ENCODE data around the gene VILL.
"Not testable (repeated sequence)": the region's sequence is repeated elsewhere in the genome, so short reads cannot be mapped to it uniquely, and the experiment has no call there.

VILL gene

DNA sequence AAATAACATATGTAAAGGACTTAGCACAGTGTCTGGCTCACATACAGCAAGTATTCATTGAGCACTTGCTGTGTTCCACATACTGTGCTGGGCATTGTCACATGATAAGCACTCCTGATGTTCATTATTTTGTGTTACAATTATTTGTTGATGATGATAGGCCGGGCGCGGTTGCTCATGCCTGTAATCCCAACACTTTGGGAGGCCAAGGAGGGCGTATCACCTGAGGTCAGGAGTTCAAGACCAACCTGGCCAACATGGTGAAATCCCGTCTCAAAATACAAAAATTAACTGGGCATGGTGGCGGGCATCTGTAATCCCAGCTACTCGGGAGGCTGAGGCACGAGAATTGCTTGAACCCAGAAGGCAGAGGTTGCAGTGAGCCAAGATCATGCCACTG lies 18.5 kb upstream of the VILL start:
- not testable (repeated sequence) for H3K27me3 Mint-ChIP-seq, ATAC-seq

GRCh38 chr3:37973246-37974054 lies 17.1 kb upstream of the VILL start:
- H3K9me3 Mint-ChIP-seq: no peaks in the 10 kb centered on the region
- peaks cover 6% of the 10 kb centered on the region for H3K4me1 Mint-ChIP-seq
- H3K27ac Mint-ChIP-seq: no peak overlapping the region
- H3K36me3 Mint-ChIP-seq (ENCODE audit: low read depth): no peaks in the 10 kb centered on the region
- ATAC-seq (no peak), DNase-seq (no peak)
- H3K27me3 Mint-ChIP-seq: no peaks in the 10 kb centered on the region
- H3K4me3 Mint-ChIP-seq: no peak overlapping the region

More for the DNA sequence above, 18.5 kb upstream of the VILL start:
- not testable (repeated sequence) for H3K36me3 Mint-ChIP-seq (ENCODE audit: low read depth); DNase-seq; H3K4me1 Mint-ChIP-seq; H3K27ac Mint-ChIP-seq; H3K4me3 Mint-ChIP-seq; H3K9me3 Mint-ChIP-seq

DNA sequence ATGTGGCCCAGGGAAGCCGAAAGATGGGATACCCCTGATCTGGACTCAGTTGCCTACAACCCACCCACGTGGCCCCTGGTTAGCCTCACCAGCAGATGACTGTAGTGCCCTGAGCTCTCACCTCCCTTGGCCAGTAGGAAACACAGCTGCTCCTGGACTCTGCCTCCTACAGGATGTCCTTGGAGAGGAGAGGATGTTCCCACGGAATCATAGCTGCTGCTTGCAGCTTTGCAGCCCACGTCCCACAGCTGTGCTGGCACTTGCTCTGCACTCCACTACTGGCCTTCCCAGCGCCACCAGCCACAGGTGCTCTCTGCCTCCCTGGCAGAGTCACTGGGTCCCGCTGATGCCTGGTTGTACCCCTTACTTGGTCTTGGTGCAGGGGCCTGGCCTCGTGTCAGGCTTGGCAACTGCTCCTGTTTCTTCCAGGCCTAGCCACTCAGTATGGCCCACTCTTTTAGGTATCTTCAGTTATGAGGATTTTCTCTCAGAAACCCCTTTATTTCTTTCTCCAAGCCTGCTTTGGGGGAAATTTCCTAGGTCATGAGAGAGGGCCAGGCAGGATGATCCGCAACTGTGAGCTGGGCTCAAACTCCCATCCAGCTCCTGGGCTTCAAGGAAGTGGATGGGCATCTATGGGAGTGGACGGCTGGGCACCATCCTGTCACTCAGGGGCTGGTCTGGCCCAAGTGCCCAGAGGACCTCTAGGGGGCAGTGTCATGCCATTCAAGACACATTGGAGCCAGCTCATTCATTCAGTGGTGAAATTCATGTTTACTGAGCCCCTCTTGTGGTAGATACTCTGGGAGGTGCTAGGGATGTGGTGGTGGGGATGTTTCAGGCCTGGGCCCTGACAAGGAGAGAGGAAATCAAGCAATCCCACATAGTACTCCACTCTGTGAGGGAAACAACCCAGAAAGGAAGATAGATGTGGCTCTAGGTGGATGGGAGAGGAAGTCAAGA lies 16.2 kb upstream of the VILL start:
- DNase-seq: peak; percentile 73
- Mint-ChIP-seq H3K4me3 (no peak overlapping the region), H3K36me3 (ENCODE audit: low read depth) (no peaks in the 10 kb centered on the region), H3K9me3 (no peaks in the 10 kb centered on the region), H3K27ac (no peak overlapping the region), H3K27me3 (no peaks in the 10 kb centered on the region), H3K4me1 (peaks cover 6% of the 10 kb centered on the region)
- peak; percentile 87 for ATAC-seq

- Mint-ChIP-seq H3K27ac (no peak overlapping the region), H3K27me3 (no peaks in the 10 kb centered on the region), H3K4me3 (no peak overlapping the region), H3K4me1 (peaks cover 3% of the 10 kb centered on the region), H3K36me3 (ENCODE audit: low read depth) (no peaks in the 10 kb centered on the region), H3K9me3 (no peaks in the 10 kb centered on the region)
- DNase-seq (no peak), ATAC-seq (no peak)
These were observed 10.8 kb upstream of the VILL start for GRCh38 chr3:37979541-37980461.

- H3K36me3 Mint-ChIP-seq (ENCODE audit: low read depth): no peaks in the 10 kb centered on the region
These were observed 9.9 kb upstream of the VILL start for GRCh38 chr3:37980462-37981347.

GRCh38 chr3:37981348-37981664 lies 9.3 kb upstream of the VILL start:
- Mint-ChIP-seq H3K27ac (no peak overlapping the region), H3K9me3 (no peaks in the 10 kb centered on the region), H3K4me1 (no peaks in the 10 kb centered on the region), H3K4me3 (no peak overlapping the region), H3K36me3 (ENCODE audit: low read depth) (no peaks in the 10 kb centered on the region), H3K27me3 (no peaks in the 10 kb centered on the region)
- ATAC-seq: no peak
- DNase-seq: no peak

More at GRCh38 chr3:37980462-37981347, 9.9 kb upstream of the VILL start:
- no peaks in the 10 kb centered on the region for H3K9me3 Mint-ChIP-seq
- H3K4me1 Mint-ChIP-seq: no peaks in the 10 kb centered on the region
- no peak for ATAC-seq
- DNase-seq: no peak
- H3K4me3 Mint-ChIP-seq: no peak overlapping the region
- no peaks in the 10 kb centered on the region for H3K27me3 Mint-ChIP-seq
- no peak overlapping the region for H3K27ac Mint-ChIP-seq

DNA sequence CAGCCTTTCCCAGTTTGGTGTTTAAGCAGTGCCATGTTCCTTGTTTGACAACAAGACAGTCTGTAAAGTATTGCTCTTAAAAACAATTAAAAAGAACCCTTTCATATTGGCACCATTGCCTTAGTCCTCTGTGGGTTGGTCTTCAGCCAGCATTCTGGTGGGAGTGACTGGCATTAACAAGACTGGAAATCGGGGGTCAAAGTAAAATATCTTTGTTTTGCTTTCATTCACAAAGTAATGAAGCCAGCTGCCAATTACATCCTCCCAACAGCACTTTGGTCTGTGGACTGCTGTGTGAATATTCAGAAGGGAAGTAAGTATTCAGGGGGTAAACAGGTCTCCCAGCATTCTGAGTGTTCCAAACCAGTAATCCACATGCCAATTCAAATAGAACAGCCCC lies 8.3 kb upstream of the VILL start:
- DNase-seq (no peak), ATAC-seq (no peak)
- no peaks in the 10 kb centered on the region for H3K9me3 Mint-ChIP-seq
- no peak overlapping the region for H3K4me3 Mint-ChIP-seq
- H3K4me1 Mint-ChIP-seq: no peaks in the 10 kb centered on the region
- no peaks in the 10 kb centered on the region for H3K36me3 Mint-ChIP-seq (ENCODE audit: low read depth)
- no peak overlapping the region for H3K27ac Mint-ChIP-seq
- H3K27me3 Mint-ChIP-seq: no peaks in the 10 kb centered on the region

DNA sequence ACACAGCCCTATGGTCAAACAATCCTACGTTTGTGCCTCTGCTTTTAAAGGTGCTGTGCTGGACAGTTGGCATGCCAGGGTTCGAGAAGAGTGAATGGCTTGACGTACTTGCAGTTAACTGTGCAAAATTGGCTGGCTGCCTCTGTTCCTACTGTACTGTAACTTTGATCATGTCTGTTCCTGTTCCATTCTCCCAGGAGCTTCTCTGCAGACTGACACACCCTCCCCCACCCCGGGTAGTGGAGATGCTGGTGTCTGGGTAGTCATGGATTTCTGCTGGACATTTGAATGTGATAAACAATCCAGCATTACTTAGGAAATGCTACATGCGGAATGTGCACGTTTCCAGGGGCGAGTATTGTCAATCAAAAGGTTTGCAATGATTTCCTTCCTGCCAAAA lies 6.5 kb upstream of the VILL start:
- DNase-seq: no peak
- ATAC-seq: no peak
- Mint-ChIP-seq H3K4me3 (no peak overlapping the region), H3K27ac (no peak overlapping the region), H3K36me3 (ENCODE audit: low read depth) (no peaks in the 10 kb centered on the region), H3K4me1 (no peaks in the 10 kb centered on the region), H3K9me3 (no peaks in the 10 kb centered on the region), H3K27me3 (no peaks in the 10 kb centered on the region)

DNA sequence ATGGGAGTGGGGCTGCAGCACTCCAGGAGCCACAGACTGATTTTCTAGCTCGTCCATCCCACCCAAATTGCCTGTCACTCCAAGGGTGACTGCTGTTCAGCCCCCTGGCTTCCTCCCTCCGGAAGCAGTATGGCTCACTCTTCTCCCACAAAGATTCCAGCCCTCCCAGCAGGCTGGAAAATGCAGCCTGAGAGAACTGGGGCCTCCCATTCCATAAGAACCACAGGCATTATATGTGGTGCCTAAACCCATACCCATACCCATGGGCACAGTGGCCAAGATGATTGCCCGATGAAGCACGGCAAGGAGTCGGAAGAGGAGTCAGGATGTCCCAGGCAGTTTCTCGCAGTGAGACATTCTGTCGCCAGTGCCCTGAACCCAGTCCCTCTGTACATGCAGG lies 6.0 kb upstream of the VILL start:
- H3K27me3 Mint-ChIP-seq: no peaks in the 10 kb centered on the region
- H3K36me3 Mint-ChIP-seq (ENCODE audit: low read depth): no peaks in the 10 kb centered on the region
- H3K9me3 Mint-ChIP-seq: no peaks in the 10 kb centered on the region
- H3K4me1 Mint-ChIP-seq: no peaks in the 10 kb centered on the region
- DNase-seq: no peak
- ATAC-seq: no peak
- H3K27ac Mint-ChIP-seq: no peak overlapping the region
- no peak overlapping the region for H3K4me3 Mint-ChIP-seq

- DNase-seq (no peak), ATAC-seq (no peak)
- Mint-ChIP-seq H3K4me1 (no peaks in the 10 kb centered on the region), H3K36me3 (ENCODE audit: low read depth) (no peaks in the 10 kb centered on the region), H3K4me3 (no peak overlapping the region), H3K27me3 (no peaks in the 10 kb centered on the region), H3K9me3 (no peaks in the 10 kb centered on the region), H3K27ac (no peak overlapping the region)
These were observed 4.8 kb upstream of the VILL start for GRCh38 chr3:37985637-37986320.

DNA sequence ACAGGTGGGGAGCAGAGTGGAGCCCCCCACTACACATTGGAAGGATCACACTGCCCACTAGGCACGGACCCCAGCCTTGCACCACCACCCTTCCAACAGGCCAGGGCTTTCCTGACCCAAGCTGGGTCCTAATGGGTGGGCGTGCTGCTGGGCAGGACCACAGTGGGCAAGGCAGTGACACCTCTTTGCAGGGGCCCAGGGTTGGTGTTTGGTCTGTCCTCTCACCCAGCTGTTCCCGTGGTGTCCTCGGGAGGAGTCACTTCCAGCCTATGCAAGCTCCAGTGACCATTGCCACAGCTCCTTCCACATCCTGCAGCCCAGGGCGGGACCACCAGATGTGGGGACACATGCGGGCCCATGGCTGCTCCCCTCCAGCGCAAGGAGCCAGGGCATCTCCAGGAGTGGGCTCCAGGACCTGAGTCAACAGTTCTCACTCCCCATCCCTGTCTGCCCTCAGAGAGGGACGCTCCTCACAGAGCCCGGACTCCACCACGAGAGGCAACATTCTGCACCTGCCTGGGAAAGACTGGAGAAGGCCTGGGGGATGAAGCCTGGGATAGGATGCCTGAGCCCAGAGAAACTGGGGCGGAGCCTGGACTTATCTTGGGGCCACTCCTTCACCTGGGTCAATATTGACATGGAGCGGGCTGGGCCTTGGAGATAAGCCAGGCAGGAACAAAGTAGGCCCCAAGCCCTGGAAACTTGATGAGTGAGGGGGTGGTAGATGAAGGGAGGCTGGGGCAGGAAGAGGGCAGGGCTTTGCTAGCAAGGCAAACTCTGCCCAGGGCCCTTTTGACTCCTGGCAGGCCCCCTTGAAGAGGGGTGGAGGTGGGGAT lies 3.9 kb upstream of the VILL start:
- Mint-ChIP-seq H3K4me1 (no peaks in the 10 kb centered on the region), H3K27me3 (no peaks in the 10 kb centered on the region), H3K27ac (no peak overlapping the region), H3K9me3 (no peaks in the 10 kb centered on the region), H3K36me3 (ENCODE audit: low read depth) (no peaks in the 10 kb centered on the region), H3K4me3 (no peak overlapping the region)
- DNase-seq: no peak
- no peak for ATAC-seq

DNA sequence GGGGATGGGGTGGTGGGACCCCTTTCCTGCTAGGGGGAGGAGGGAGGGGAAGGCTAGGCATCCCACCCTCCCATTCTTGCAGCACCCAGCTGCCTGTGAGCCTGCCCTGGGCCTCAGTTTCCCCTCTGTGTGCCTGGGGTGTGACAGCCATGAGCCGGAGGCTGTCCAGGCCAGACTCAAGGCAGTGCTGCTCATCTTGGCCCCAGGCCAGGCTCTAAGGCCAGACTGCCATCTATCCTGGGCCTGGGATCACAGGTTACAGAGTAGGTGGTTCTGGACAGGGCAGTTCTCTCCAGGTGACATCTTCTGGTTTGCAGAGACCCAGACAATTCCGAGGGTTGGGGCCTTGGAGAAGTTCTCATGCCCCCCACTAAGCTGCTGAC lies 3.3 kb upstream of the VILL start:
- Mint-ChIP-seq H3K36me3 (ENCODE audit: low read depth) (no peaks in the 10 kb centered on the region), H3K27me3 (no peaks in the 10 kb centered on the region), H3K4me1 (no peaks in the 10 kb centered on the region), H3K4me3 (no peak overlapping the region), H3K9me3 (no peaks in the 10 kb centered on the region), H3K27ac (no peak overlapping the region)
- no peak for DNase-seq
- ATAC-seq: no peak
